NCI-H2196 (cell line): ENCODE data around the gene HS3ST1.
"Not testable (repeated sequence)": the region's sequence is repeated elsewhere in the genome, so short reads cannot be mapped to it uniquely, and the experiment has no call there.

Experiments
- DNase-seq: peaks from one replicate; lab custom pipeline; 2025; ENCODE audit not compliant: unreplicated experiment; lab: John Stamatoyannopoulos, UW

Gene HS3ST1

GRCh38 chr4:11404431-11404830 is 24.3 kb downstream of the HS3ST1 start:
- peak; percentile 64 for DNase-seq

- DNase-seq = no peak
These were observed 26.5 kb downstream of the HS3ST1 start for GRCh38 chr4:11402192-11402591.

- DNase-seq = no peak
These were observed 29.2 kb downstream of the HS3ST1 start for GRCh38 chr4:11399461-11399971.

- no peak for DNase-seq
These were observed 30.7 kb downstream of the HS3ST1 start for GRCh38 chr4:11397819-11398610.

DNA sequence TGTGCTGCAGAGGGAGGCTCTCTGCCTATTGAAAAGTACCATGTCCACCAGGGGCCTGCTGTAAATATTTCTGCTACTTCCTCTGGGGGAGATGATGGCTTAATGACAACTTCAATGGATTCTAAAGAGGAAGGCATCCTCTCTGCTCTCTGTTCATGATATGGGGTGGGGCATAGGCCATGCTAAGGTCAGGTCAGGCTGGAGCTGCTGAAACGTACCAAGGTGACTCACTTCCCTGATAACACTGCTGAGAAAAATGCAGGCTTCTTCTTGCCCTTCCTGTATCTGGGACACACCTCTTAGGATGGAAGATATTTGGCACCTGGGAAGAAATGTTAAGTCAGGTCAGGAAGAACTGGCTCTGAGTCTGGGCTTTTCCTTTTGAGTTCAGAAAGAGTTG is 31.5 kb downstream of the HS3ST1 start:
- DNase-seq = no peak

DNA sequence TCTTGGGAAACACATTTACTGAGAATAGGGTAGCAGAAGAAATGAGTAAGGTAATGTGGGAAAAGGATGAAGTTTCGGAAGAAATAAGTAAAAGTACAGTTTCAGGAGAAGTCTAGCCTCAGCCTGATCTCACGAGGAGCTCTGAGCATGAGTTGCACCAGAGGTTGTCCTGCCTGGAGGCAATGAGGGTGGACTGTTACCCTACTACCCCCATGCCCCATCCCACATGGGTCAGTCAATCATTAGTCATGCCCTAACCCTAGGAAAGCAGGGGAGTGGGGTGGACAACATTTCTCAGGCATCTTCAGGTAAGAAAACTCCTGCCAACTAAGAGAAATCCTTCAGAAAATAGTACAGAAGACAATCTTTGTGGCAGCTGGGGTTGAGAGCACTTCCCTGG is 35.1 kb downstream of the HS3ST1 start:
- DNase-seq = no peak

DNA sequence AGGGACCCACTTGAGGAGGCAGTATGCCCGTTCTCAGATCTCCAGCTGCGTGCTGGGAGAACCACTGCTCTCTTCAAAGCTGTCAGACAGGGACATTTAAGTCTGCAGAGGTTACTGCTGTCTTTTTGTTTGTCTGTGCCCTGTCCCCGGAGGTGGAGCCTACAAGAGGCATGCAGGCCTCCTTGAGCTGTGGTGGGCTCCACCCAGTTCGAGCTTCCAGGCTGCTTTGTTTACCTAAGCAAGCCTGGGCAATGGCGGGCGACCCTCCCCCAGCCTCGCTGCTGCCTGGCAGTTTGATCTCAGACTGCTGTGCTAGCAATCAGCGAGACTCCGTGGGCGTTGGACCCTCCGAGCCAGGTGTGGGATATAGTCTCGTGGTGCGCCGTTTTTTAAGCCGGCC is 44.6 kb downstream of the HS3ST1 start:
- DNase-seq = not testable (repeated sequence)

DNA sequence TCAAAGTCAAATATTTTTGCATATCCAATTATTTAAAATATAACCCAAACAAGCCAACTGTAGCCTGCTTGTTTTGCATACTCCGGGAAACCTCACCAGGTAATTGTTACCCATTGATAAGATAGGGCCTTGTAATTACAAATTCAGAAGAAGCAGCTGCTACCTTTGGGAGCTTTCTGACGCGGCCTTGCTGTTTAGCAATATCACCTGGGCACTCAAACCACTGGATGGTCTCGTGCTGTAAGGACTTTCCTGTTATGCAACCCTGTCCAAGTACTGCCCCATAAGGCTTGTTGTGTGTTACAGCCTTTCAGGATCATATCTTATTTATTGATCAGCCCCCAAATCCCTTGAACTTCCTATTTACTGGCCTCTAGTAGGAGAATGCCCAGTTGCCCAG is 52.1 kb downstream of the HS3ST1 start:
- no peak for DNase-seq

GRCh38 chr4:11376146-11376545 is 52.5 kb downstream of the HS3ST1 start:
- DNase-seq = no peak

GRCh38 chr4:11368701-11369115 is 60.0 kb downstream of the HS3ST1 start:
- no peak for DNase-seq

DNA sequence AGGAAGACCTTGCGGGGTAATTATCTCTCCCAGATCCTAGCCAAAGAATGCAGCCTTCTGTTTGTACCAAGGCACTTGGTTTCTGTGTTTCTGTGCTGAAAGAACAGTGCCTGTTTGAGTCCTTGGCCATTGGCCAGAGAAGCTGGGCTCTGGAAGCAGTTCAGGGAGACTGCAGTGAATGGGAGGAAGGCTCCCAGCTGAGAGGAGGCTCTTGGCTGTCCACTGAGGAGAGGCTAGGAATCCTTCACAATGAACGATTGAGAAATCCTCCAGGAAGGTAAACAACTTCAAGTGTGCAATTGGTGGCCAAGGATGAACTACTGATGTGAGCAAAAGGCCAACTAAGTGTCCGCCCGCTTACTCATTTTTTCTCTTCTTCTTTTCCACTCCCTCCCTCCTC is 61.3 kb downstream of the HS3ST1 start:
- DNase-seq = peak; percentile 67

- DNase-seq = no peak
These were observed 61.8 kb downstream of the HS3ST1 start for GRCh38 chr4:11366859-11367258.

GRCh38 chr4:11365039-11365438 is 63.7 kb downstream of the HS3ST1 start:
- DNase-seq = no peak

GRCh38 chr4:11359591-11359990 is 69.1 kb downstream of the HS3ST1 start:
- DNase-seq = no peak

GRCh38 chr4:11355226-11355625 is 73.5 kb downstream of the HS3ST1 start:
- DNase-seq = no peak

DNA sequence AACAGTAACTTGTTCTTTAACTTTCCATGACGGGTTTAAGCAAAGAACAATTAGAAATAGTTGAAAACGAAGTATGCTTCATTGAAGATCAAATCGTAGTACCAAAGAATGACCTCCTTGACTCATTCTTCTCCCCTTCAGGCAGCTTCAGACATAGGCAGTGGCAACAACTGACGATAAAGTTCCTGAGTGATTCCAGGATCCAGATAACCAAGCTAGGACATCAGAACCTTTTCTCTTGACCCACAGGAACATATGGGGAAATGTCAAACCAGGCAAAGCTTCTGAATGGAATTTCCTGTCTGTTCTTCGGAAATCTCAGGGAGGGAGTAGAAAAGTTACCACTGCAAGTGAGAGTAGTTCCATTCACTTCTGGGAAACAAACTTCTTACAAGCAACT is 74.2 kb downstream of the HS3ST1 start:
- no peak for DNase-seq

DNA sequence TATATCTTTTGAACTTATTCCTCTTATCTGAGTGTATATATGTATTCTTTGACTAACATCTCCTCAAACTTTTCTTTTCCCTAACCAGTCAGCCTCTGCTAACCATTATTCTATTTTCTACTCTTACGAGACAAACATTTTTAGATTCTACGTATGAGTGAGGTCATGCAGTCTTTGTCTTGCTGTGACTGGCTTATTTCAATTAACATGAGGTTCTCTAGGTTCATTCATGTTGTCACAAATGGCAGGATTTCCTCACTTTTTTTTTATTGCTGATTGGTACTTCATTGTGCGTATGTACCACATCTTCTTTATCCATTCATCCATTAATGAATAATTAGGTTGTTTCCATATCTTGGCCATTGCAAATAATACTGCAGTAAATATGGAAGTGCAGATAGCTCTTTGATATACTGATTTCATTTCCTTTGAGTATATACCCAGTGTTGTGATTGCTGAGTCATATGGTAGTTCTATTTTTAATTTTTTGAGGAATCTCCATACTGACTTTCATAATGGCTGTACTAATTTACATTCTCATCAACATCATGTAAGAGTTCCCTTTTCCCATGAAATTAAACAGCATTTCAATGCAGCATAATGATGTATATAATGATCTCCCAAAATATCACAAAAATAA is 80.1 kb downstream of the HS3ST1 start:
- no peak for DNase-seq

- DNase-seq = no peak
These were observed 83.8 kb downstream of the HS3ST1 start for GRCh38 chr4:11344916-11345315.

- no peak for DNase-seq
These were observed 85.2 kb downstream of the HS3ST1 start for GRCh38 chr4:11343536-11343935.
